HTERT RPE-1 (cell line): Measurements from ENCODE around the gene THOC5.
"Not testable (repeated sequence)": the region's sequence is repeated elsewhere in the genome, so short reads cannot be mapped to it uniquely, and the experiment has no call there.

Experiments
- in situ Hi-C: fragments of 300-500 bp; cut with MboI; formaldehyde crosslinking; loops from 4 replicates; pipeline ENCODE4 v1.14.3; 2020; ENCODE audit warnings: low sequenced_read_pairs

The THOC5 gene

GRCh38 chr22:29511126-29511862, 42.3 kb downstream of the THOC5 start:
- in situ Hi-C loops: no loop called here

- in situ Hi-C loops: no loop called here
Observed at GRCh38 chr22:29510542-29510941, 43.0 kb downstream of the THOC5 start.

- in situ Hi-C loops: no loop called here
Observed at GRCh38 chr22:29509815-29510214, 43.7 kb downstream of the THOC5 start.

GRCh38 chr22:29509298-29509697, 44.3 kb downstream of the THOC5 start:
- in situ Hi-C loops: no loop called here

GRCh38 chr22:29503811-29504372, 49.7 kb downstream of the THOC5 start:
- in situ Hi-C loops: no loop called here

GRCh38 chr22:29499852-29500251, 53.7 kb downstream of the THOC5 start:
- in situ Hi-C loops: no loop called here

GRCh38 chr22:29493636-29494035, 59.9 kb downstream of the THOC5 start:
- in situ Hi-C loops: no loop called here

- in situ Hi-C loops: no loop called here
Observed at GRCh38 chr22:29491012-29491411, 62.5 kb downstream of the THOC5 start.

- in situ Hi-C loops: not testable (repeated sequence)
Observed at GRCh38 chr22:29489127-29489780, 64.3 kb downstream of the THOC5 start.

GRCh38 chr22:29487426-29487986, 66.1 kb downstream of the THOC5 start:
- in situ Hi-C loops: no loop called here

GRCh38 chr22:29485448-29485847, 68.1 kb downstream of the THOC5 start:
- in situ Hi-C loops: no loop called here

GRCh38 chr22:29484642-29485041, 68.9 kb downstream of the THOC5 start:
- in situ Hi-C loops: no loop called here

- in situ Hi-C loops: no loop called here
Observed at GRCh38 chr22:29483254-29483653, 70.3 kb downstream of the THOC5 start.

- in situ Hi-C loops: no loop called here
Observed at GRCh38 chr22:29482726-29483125, 70.8 kb downstream of the THOC5 start.

GRCh38 chr22:29482253-29482652, 71.3 kb downstream of the THOC5 start:
- in situ Hi-C loops: no loop called here

GRCh38 chr22:29481265-29482000, 72.1 kb downstream of the THOC5 start:
- in situ Hi-C loops: no loop called here

- in situ Hi-C loops: no loop called here
Observed at GRCh38 chr22:29480512-29481264, 72.9 kb downstream of the THOC5 start.

GRCh38 chr22:29480262-29480511, 73.4 kb downstream of the THOC5 start:
- in situ Hi-C loops: no loop called here

GRCh38 chr22:29479417-29480261, 73.9 kb downstream of the THOC5 start, which contains the start of gene NEFH:
Gene NEFH, plus strand, starts transcription at chr22:29480218. Its CDS starts 45 bp downstream, at chr22:29480263.
- in situ Hi-C loops: no loop called here
